BJ (cell line): Measurements from ENCODE around the gene CCDC106. TPM values are rescaled to one million over a fixed set of nuclear protein-coding genes. Genes with fewer than 3 reads are reported as not detected.

Source experiments
- CTCF ChIA-PET: fragments of 350-600 bp; formaldehyde crosslinking; extraction: SDS; loops from one replicate; lab custom pipeline; 2021; ENCODE audit warnings: antibody characterized with exemption, inconsistent platforms; lab: Yijun Ruan, JAX
- POLR2A ChIA-PET: fragments of 300-600 bp; sonication (Branson Sonifier 250); formaldehyde crosslinking; extraction: SDS; loops from one replicate; lab custom pipeline; 2021; ENCODE audit warnings: antibody characterized with exemption; lab: Charles Lee
- DNase-seq: peaks from one replicate; pipeline ENCODE4 v3.0.0-alpha.2; 2011; ENCODE audit warnings: low read depth
- H3K27me3 ChIP-seq: 2 replicates; pipeline ENCODE4 v1.6.0; 2011; ENCODE audit warnings: low read length; ENCODE audit not compliant: control insufficient read depth, insufficient read depth
- H3K36me3 ChIP-seq: 2 replicates; pipeline ENCODE4 v1.5.1; 2011; ENCODE audit warnings: low read length; ENCODE audit not compliant: control insufficient read depth, insufficient read depth
- H3K4me3 ChIP-seq: 2 replicates; pipeline ENCODE4 v1.5.1; 2011; ENCODE audit warnings: low read depth, mild to moderate bottlenecking, control low read depth, low read length
- polyA plus RNA-seq: library from polyadenylated mRNA; depleted of rRNA; stranded (reverse); fragments of >200 nt; gene quantifications from 2 replicates; pipeline ENCODE4 v1.2.3, GENCODE V29; 2011
- TF ChIP-seq, protein P1 (sequence below): IDR thresholded peaks from 2 replicates; pipeline ENCODE4 v1.5.1; 2011; ENCODE audit warnings: low read depth, mild to moderate bottlenecking, control low read depth, inconsistent platforms, low read length, moderate library complexity; ENCODE audit not compliant: insufficient read depth

CCDC106 gene
- polyA plus RNA-seq, 1 experiment: 8.9 TPM

- TF ChIP-seq, protein P1, sequence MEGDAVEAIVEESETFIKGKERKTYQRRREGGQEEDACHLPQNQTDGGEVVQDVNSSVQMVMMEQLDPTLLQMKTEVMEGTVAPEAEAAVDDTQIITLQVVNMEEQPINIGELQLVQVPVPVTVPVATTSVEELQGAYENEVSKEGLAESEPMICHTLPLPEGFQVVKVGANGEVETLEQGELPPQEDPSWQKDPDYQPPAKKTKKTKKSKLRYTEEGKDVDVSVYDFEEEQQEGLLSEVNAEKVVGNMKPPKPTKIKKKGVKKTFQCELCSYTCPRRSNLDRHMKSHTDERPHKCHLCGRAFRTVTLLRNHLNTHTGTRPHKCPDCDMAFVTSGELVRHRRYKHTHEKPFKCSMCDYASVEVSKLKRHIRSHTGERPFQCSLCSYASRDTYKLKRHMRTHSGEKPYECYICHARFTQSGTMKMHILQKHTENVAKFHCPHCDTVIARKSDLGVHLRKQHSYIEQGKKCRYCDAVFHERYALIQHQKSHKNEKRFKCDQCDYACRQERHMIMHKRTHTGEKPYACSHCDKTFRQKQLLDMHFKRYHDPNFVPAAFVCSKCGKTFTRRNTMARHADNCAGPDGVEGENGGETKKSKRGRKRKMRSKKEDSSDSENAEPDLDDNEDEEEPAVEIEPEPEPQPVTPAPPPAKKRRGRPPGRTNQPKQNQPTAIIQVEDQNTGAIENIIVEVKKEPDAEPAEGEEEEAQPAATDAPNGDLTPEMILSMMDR: no peak
- Histone ChIP-seq H3K27me3 (no peaks in the 10 kb centered on the region), H3K36me3 (peaks cover 44% of the 10 kb centered on the region), H3K4me3 (no peak overlapping the region)
- ChIA-PET CTCF (no interaction called here), POLR2A (no interaction called here)
- no peak for DNase-seq
Observed at GRCh38 chr19:55691561-55692481, 43.8 kb downstream of the CCDC106 start.

DNA sequence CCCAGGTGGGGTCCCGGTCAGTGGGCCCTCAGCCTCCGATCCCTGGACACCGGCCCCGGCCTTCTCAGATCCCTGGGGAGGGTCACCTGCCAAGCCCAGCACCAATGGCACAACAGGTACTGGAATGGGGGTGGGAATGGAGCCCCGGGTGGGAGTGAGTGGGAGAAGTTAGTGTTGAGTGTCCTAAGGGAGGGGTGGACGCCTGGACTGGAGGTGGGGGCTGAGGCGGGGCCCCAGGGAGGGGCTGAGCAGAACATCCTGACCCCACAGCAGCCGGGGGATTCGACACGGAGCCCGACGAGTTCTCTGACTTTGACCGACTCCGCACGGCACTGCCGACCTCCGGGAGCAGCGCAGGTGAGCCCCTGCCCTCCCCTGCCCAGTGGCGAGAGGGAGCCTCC, 44.7 kb downstream of the CCDC106 start:
- TF ChIP-seq, protein P1: no peak
- Histone ChIP-seq H3K4me3 (no peak overlapping the region), H3K36me3 (peaks cover 43% of the 10 kb centered on the region), H3K27me3 (no peaks in the 10 kb centered on the region)
- DNase-seq: no peak
- ChIA-PET POLR2A (no interaction called here), CTCF (no interaction called here)

DNA sequence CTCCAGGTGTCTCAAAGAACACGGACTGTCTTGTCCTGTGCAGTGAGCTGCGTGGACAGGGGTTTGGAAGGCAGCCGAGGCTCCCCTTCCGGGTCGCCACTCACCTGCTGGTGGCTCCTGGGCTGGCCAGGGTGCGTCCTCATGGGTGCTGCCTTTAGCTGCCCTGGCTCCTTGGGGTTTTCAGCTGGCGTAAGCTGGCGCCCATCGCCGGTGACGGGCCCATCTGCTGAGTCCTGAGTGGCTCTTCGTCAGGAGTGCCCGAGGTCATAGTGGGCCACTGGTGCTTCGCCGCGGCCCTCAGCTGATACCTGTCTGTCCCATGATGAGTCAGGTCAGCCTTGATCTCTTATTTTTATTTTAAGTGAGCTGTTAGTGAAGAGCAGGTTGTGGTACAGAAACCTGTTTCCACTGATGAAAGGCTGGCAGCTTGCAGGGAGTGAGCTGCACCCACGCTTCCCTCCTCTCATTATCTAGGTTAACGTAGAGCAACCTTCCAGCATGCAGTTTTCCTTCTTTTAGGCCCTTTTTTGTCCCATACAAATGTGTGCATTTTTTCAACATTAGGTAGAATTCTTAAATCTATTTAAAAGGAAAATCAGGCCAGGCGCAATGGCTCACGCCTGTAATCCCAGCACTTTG, 45.4 kb downstream of the CCDC106 start:
- Histone ChIP-seq H3K36me3 (peaks cover 42% of the 10 kb centered on the region), H3K4me3 (no peak overlapping the region), H3K27me3 (no peaks in the 10 kb centered on the region)
- TF ChIP-seq, protein P1: no peak
- DNase-seq: no peak
- ChIA-PET CTCF (no interaction called here), POLR2A (no interaction called here)

GRCh38 chr19:55694241-55694655, 46.2 kb downstream of the CCDC106 start:
- ChIA-PET POLR2A (no interaction called here), CTCF (no interaction called here)
- TF ChIP-seq, protein P1: no peak
- no peak overlapping the region for H3K4me3 ChIP-seq
- H3K36me3 ChIP-seq: peaks cover 36% of the 10 kb centered on the region
- no peak for DNase-seq
- no peaks in the 10 kb centered on the region for H3K27me3 ChIP-seq
